Hepatocyte (in vitro differentiated cells): ENCODE measurements around the gene M6PR. TPM values are rescaled to one million over a fixed set of nuclear protein-coding genes. Genes with fewer than 3 reads are reported as not detected.

Experiments
- DNase-seq: peaks from one replicate; pipeline ENCODE4 v3.0.0-alpha.2; 2016; ENCODE audit warnings: low spot score
- H2AFZ ChIP-seq: fragments of 200-600 bp; sonication (generic); 2 replicates; pipeline ENCODE4 v1.6.0; 2016; ENCODE audit warnings: antibody characterized with exemption, mild to moderate bottlenecking
- H3K27ac ChIP-seq: fragments of 200-600 bp; sonication (generic); 2 replicates; pipeline ENCODE4 v1.5.1; 2016; ENCODE audit warnings: mild to moderate bottlenecking
- H3K27me3 ChIP-seq: fragments of 200-600 bp; sonication (generic); 2 replicates; pipeline ENCODE4 v1.6.1; 2016
- H3K36me3 ChIP-seq: fragments of 200-600 bp; sonication (generic); replicated peaks from 2 replicates; pipeline ENCODE4 v1.5.1; 2016; ENCODE audit warnings: low read depth; ENCODE audit not compliant: insufficient read depth
- H3K4me1 ChIP-seq: fragments of 200-600 bp; sonication (generic); 2 replicates; pipeline ENCODE4 v1.5.1; 2016; ENCODE audit warnings: mild to moderate bottlenecking, moderate library complexity; ENCODE audit not compliant: insufficient read depth
- H3K4me2 ChIP-seq: fragments of 200-600 bp; sonication (generic); 2 replicates; pipeline ENCODE4 v1.6.0; 2016
- H3K4me3 ChIP-seq: fragments of 200-600 bp; sonication (generic); 2 replicates; pipeline ENCODE4 v1.5.1; 2016; ENCODE audit warnings: mild to moderate bottlenecking
- H3K79me2 ChIP-seq: fragments of 200-600 bp; sonication (generic); 2 replicates; pipeline ENCODE4 v1.6.0; 2017; ENCODE audit warnings: mild to moderate bottlenecking
- H3K9me2 ChIP-seq: fragments of 200-600 bp; sonication (generic); replicated peaks from 2 replicates; pipeline ENCODE4 v1.6.0; 2017; ENCODE audit warnings: mild to moderate bottlenecking; ENCODE audit not compliant: insufficient read depth
- H3K9me3 ChIP-seq: fragments of 200-600 bp; sonication (generic); 2 replicates; pipeline ENCODE4 v1.5.1; 2016; ENCODE audit warnings: low read depth, mild to moderate bottlenecking
- H4K20me1 ChIP-seq: fragments of 200-600 bp; sonication (generic); 2 replicates; pipeline ENCODE4 v1.6.0; 2016; ENCODE audit warnings: mild to moderate bottlenecking; ENCODE audit not compliant: insufficient read depth, poor library complexity, severe bottlenecking
- CTCF ChIP-seq: fragments of 200-600 bp; sonication (generic); IDR thresholded peaks from 2 replicates; pipeline ENCODE4 v1.5.1; 2016; ENCODE audit warnings: antibody characterized with exemption, mild to moderate bottlenecking; ENCODE audit not compliant: poor library complexity
- EZH2 ChIP-seq: fragments of 200-600 bp; sonication (generic); IDR thresholded peaks from 2 replicates; pipeline ENCODE4 v1.6.1; 2016; ENCODE audit warnings: antibody characterized with exemption, mild to moderate bottlenecking, borderline replicate concordance
- EZH2phosphoT487 ChIP-seq: fragments of 200-600 bp; sonication (generic); IDR thresholded peaks from one replicate; pipeline ENCODE4 v1.6.1; 2018; ENCODE audit warnings: antibody characterized with exemption, mild to moderate bottlenecking, low read depth, moderate library complexity; ENCODE audit not compliant: unreplicated experiment, severe bottlenecking
- WGBS: methylation state at CpG from one replicate; pipeline ENCODE4 v1.1.6; 2016; ENCODE audit warnings: low lambda C conversion rate; ENCODE audit errors: missing lambda C conversion rate; 5-methylcytosine and 5-hydroxymethylcytosine counted together
- polyA plus RNA-seq: library from polyadenylated mRNA; unstranded; fragments of >200 nt; fragmentation: Nextera tagmentation; extraction: Ambion mirVana; gene quantifications from 2 replicates; pipeline ENCODE4 v1.2.1, GENCODE V29; 2016
- total RNA-seq: library from RNA; depleted of rRNA; stranded (reverse); fragments of >200 nt; gene quantifications from 2 replicates; pipeline ENCODE4 v1.2.3, GENCODE V29; 2014

Gene M6PR
- total and polyA plus RNA-seq, 2 experiments from 2014 or later: 137 to 150 TPM

GRCh38 chr12:8987685-8988084, 38.2 kb upstream of the M6PR start:
- Histone ChIP-seq H4K20me1 (no peaks in the 10 kb centered on the region), H3K9me3 (no peaks in the 10 kb centered on the region), H3K79me2 (no peaks in the 10 kb centered on the region), H2AFZ (no peak overlapping the region), H3K36me3 (no peaks in the 10 kb centered on the region), H3K9me2 (no peaks in the 10 kb centered on the region), H3K4me3 (no peak overlapping the region), H3K27ac (no peak overlapping the region), H3K4me2 (no peak overlapping the region), H3K4me1 (no peaks in the 10 kb centered on the region), H3K27me3 (no peaks in the 10 kb centered on the region)
- TF ChIP-seq EZH2: no peak
- TF ChIP-seq EZH2phosphoT487: no peak
- no peak for TF ChIP-seq CTCF
- no peak for DNase-seq
- WGBS: 100% methylated on average over 1 of the region's 1 CpG

GRCh38 chr12:8987163-8987562, 37.7 kb upstream of the M6PR start:
- no peaks in the 10 kb centered on the region for H3K36me3 ChIP-seq
- H3K27me3 ChIP-seq: no peaks in the 10 kb centered on the region
- TF ChIP-seq EZH2phosphoT487 (no peak), EZH2 (no peak), CTCF (no peak)
- H3K9me2 ChIP-seq: no peaks in the 10 kb centered on the region
- no peaks in the 10 kb centered on the region for H4K20me1 ChIP-seq
- H3K4me2 ChIP-seq: no peak overlapping the region
- H3K4me1 ChIP-seq: no peaks in the 10 kb centered on the region
- H3K9me3 ChIP-seq: no peaks in the 10 kb centered on the region
- no peak overlapping the region for H3K27ac ChIP-seq
- no peak for DNase-seq
- no peak overlapping the region for H3K4me3 ChIP-seq
- H2AFZ ChIP-seq: no peak overlapping the region
- H3K79me2 ChIP-seq: no peaks in the 10 kb centered on the region

- Histone ChIP-seq H3K4me3 (no peak overlapping the region), H2AFZ (no peak overlapping the region), H4K20me1 (no peaks in the 10 kb centered on the region), H3K4me2 (no peak overlapping the region), H3K9me2 (no peaks in the 10 kb centered on the region), H3K4me1 (no peaks in the 10 kb centered on the region), H3K36me3 (no peaks in the 10 kb centered on the region), H3K9me3 (no peaks in the 10 kb centered on the region), H3K79me2 (no peaks in the 10 kb centered on the region), H3K27me3 (no peaks in the 10 kb centered on the region), H3K27ac (no peak overlapping the region)
- 93% methylated on average over 1 of the region's 1 CpG for WGBS
- TF ChIP-seq EZH2 (no peak), CTCF (no peak), EZH2phosphoT487 (no peak)
- DNase-seq: no peak
These were observed 35.8 kb upstream of the M6PR start for GRCh38 chr12:8985213-8985754.

- no peak overlapping the region for H2AFZ ChIP-seq
- no peaks in the 10 kb centered on the region for H3K79me2 ChIP-seq
- H3K27me3 ChIP-seq: no peaks in the 10 kb centered on the region
- H3K4me3 ChIP-seq: no peak overlapping the region
- no peak for DNase-seq
- H4K20me1 ChIP-seq: no peaks in the 10 kb centered on the region
- no peaks in the 10 kb centered on the region for H3K9me3 ChIP-seq
- H3K4me1 ChIP-seq: no peaks in the 10 kb centered on the region
- no peaks in the 10 kb centered on the region for H3K9me2 ChIP-seq
- TF ChIP-seq CTCF: no peak
- no peak for TF ChIP-seq EZH2phosphoT487
- TF ChIP-seq EZH2: no peak
- WGBS: 93% methylated on average over 3 of the region's 3 CpGs
- no peak overlapping the region for H3K27ac ChIP-seq
- H3K4me2 ChIP-seq: no peak overlapping the region
- H3K36me3 ChIP-seq: no peaks in the 10 kb centered on the region
These were observed 30.7 kb upstream of the M6PR start for GRCh38 chr12:8980137-8980536.
